ENCODE results near the gene CRELD2.

CRELD2 gene

DNA sequence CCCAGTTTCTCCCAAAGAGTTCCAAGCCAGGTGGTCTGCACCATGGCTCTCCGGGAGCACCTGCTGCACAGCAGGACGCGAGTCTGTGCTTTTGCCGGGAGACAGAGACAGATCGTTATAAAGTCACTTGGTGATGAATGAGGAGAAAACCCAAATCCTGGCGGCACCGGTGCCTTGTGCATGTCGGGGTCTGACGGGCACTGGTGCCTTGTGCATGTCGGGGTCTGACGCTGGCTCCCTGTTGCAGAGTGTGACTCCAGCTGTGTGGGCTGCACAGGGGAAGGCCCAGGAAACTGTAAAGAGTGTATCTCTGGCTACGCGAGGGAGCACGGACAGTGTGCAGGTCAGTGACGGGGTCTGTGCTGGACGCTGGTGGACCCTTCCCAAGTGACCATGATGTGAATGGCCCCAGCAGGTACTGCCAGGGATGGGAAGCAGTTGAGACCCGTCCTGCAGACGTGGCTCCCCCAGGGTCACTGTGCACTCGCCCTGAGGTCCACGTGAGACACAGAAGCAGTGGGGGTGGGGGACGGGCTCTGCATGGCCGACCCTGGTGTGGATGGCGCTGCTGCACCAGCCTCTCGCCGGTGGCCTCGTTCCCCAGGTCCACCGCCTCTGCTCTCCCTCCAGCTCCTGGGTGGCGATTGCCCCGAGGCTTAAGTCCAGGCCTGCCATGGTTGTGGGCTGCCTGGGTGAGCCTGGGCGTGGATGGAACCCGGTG, 5.8 kb downstream of the CRELD2 start:
- H3K9me3 ChIP-seq (replicated peaks in 1 of 2; ENCODE audit: control insufficient read depth in 2 of 2, insufficient read depth in 1 of 2, low read depth in 1 of 2, low read length in 2 of 2): peaks cover 0 to 3% of the 10 kb centered on the region in 2 donors
- H2AK5ac ChIP-seq (ENCODE audit: low read depth, low read length): peak overlapping the region; percentile 74
- no peak overlapping the region for H4K8ac ChIP-seq (ENCODE audit: low read depth, low read length)
- no peak overlapping the region for H3K27ac ChIP-seq (replicated peaks; ENCODE audit: low read length)
- H3K9ac ChIP-seq (ENCODE audit: low read depth, low read length, poor library complexity): no peak overlapping the region
- no peak overlapping the region for H2BK5ac ChIP-seq (ENCODE audit: low read length)
- H2BK120ac ChIP-seq (ENCODE audit: low read depth, low read length): no peak overlapping the region
- no peak overlapping the region for H2BK15ac ChIP-seq (ENCODE audit: low read length)
- H3K4ac ChIP-seq (ENCODE audit: low read length): no peak overlapping the region
- H3K4me3 ChIP-seq (ENCODE audit: low read length in 2 of 2): no peak overlapping the region
- H3K36me3 ChIP-seq (replicated peaks in 1 of 2; ENCODE audit: control insufficient read depth in 2 of 2, insufficient read depth in 2 of 2, low read length in 2 of 2): peaks cover 18% of the 10 kb centered on the region in 2 donors
- H4K91ac ChIP-seq (ENCODE audit: low read depth, low read length, poor library complexity): no peak overlapping the region
- H3K23ac ChIP-seq (ENCODE audit: low read depth, low read length, poor library complexity): no peak overlapping the region
- no peaks in the 10 kb centered on the region for H3K27me3 ChIP-seq (ENCODE audit: control insufficient read depth in 3 of 3, insufficient read depth in 3 of 3, low read depth in 1 of 3, low read length in 3 of 3)
- no peak overlapping the region for H2AFZ ChIP-seq (ENCODE audit: low read length)
- H3K18ac ChIP-seq (ENCODE audit: low read length): peak overlapping the region; percentile 22
- WGBS, 2 donors (ENCODE audit: extremely low coverage in 2 of 2, insufficient read length in 2 of 2, insufficient replicate concordance in 1 of 2): no CpG with 5 or more reads among the region's 31 CpGs
- no peak overlapping the region for H2BK12ac ChIP-seq (ENCODE audit: low read length)
- no peak overlapping the region for H3K4me2 ChIP-seq (ENCODE audit: insufficient read depth, low read length, poor library complexity, severe bottlenecking)
- peak overlapping the region; percentile 27 for H3K14ac ChIP-seq (ENCODE audit: low read length)
- peaks cover 3% of the 10 kb centered on the region for H3K79me1 ChIP-seq (ENCODE audit: low read depth, low read length)
- peaks cover 2 to 5% of the 10 kb centered on the region in 2 donors for H3K4me1 ChIP-seq (ENCODE audit: control insufficient read depth in 2 of 2, insufficient read depth in 1 of 2, low read depth in 1 of 2, low read length in 2 of 2)
- no peak for DNase-seq (ENCODE audit: low spot score)

GRCh38 chr22:49925525-49926128, 7.2 kb downstream of the CRELD2 start:
- Histone ChIP-seq H3K14ac (ENCODE audit: low read length) (no peak overlapping the region), H3K27me3 (ENCODE audit: control insufficient read depth in 3 of 3, insufficient read depth in 3 of 3, low read depth in 1 of 3, low read length in 3 of 3) (peaks cover 0 to 10% (median 10%) of the 10 kb centered on the region in 3 experiments), H3K4ac (ENCODE audit: low read length) (no peak overlapping the region), H2BK120ac (ENCODE audit: low read depth, low read length) (no peak overlapping the region), H3K9ac (ENCODE audit: low read depth, low read length, poor library complexity) (no peak overlapping the region), H2AFZ (ENCODE audit: low read length) (no peak overlapping the region), H2AK5ac (ENCODE audit: low read depth, low read length) (peak overlapping the region; percentile 24), H2BK5ac (ENCODE audit: low read length) (no peak overlapping the region), H2BK12ac (ENCODE audit: low read length) (peak overlapping the region; percentile 10), H3K23ac (ENCODE audit: low read depth, low read length, poor library complexity) (no peak overlapping the region), H3K4me3 (ENCODE audit: low read length in 2 of 2) (no peak overlapping the region), H3K18ac (ENCODE audit: low read length) (no peak overlapping the region), H2BK15ac (ENCODE audit: low read length) (no peak overlapping the region), H3K27ac (replicated peaks; ENCODE audit: low read length) (no peak overlapping the region), H3K9me3 (replicated peaks in 1 of 2; ENCODE audit: control insufficient read depth in 2 of 2, insufficient read depth in 1 of 2, low read depth in 1 of 2, low read length in 2 of 2) (peaks cover 0 to 3% of the 10 kb centered on the region in 2 donors), H3K36me3 (replicated peaks in 1 of 2; ENCODE audit: control insufficient read depth in 2 of 2, insufficient read depth in 2 of 2, low read length in 2 of 2) (peaks cover 12 to 14% of the 10 kb centered on the region in 2 donors), H4K8ac (ENCODE audit: low read depth, low read length) (no peak overlapping the region), H4K91ac (ENCODE audit: low read depth, low read length, poor library complexity) (no peak overlapping the region), H3K79me1 (ENCODE audit: low read depth, low read length) (peaks cover 3% of the 10 kb centered on the region), H3K4me1 (ENCODE audit: control insufficient read depth in 2 of 2, insufficient read depth in 1 of 2, low read depth in 1 of 2, low read length in 2 of 2) (peaks cover 3 to 5% of the 10 kb centered on the region in 2 donors), H3K4me2 (ENCODE audit: insufficient read depth, low read length, poor library complexity, severe bottlenecking) (no peak overlapping the region)
- no CpG with 5 or more reads among the region's 24 CpGs for WGBS, 2 donors (ENCODE audit: extremely low coverage in 2 of 2, insufficient read length in 2 of 2, insufficient replicate concordance in 1 of 2)
- no peak for DNase-seq (ENCODE audit: low spot score)

- Histone ChIP-seq H3K9me3 (replicated peaks in 1 of 2; ENCODE audit: control insufficient read depth in 2 of 2, insufficient read depth in 1 of 2, low read depth in 1 of 2, low read length in 2 of 2) (no peaks in the 10 kb centered on the region), H2BK5ac (ENCODE audit: low read length) (no peak overlapping the region), H3K18ac (ENCODE audit: low read length) (peak overlapping the region; percentile 12), H3K9ac (ENCODE audit: low read depth, low read length, poor library complexity) (peak overlapping the region; percentile 7), H3K4me3 (ENCODE audit: low read length in 2 of 2) (no peak overlapping the region), H3K27ac (replicated peaks; ENCODE audit: low read length) (peak overlapping the region; percentile 36), H2AK5ac (ENCODE audit: low read depth, low read length) (no peak overlapping the region), H3K4me1 (ENCODE audit: control insufficient read depth in 2 of 2, insufficient read depth in 1 of 2, low read depth in 1 of 2, low read length in 2 of 2) (peaks cover 3 to 5% of the 10 kb centered on the region in 2 donors), H4K8ac (ENCODE audit: low read depth, low read length) (no peak overlapping the region), H3K79me1 (ENCODE audit: low read depth, low read length) (peaks cover 3% of the 10 kb centered on the region), H3K27me3 (ENCODE audit: control insufficient read depth in 3 of 3, insufficient read depth in 3 of 3, low read depth in 1 of 3, low read length in 3 of 3) (peaks cover 0 to 12% (median 10%) of the 10 kb centered on the region in 3 experiments), H2BK120ac (ENCODE audit: low read depth, low read length) (no peak overlapping the region), H3K14ac (ENCODE audit: low read length) (no peak overlapping the region), H3K23ac (ENCODE audit: low read depth, low read length, poor library complexity) (no peak overlapping the region), H3K4me2 (ENCODE audit: insufficient read depth, low read length, poor library complexity, severe bottlenecking) (no peak overlapping the region), H2BK15ac (ENCODE audit: low read length) (no peak overlapping the region), H3K4ac (ENCODE audit: low read length) (no peak overlapping the region), H2BK12ac (ENCODE audit: low read length) (no peak overlapping the region), H4K91ac (ENCODE audit: low read depth, low read length, poor library complexity) (no peak overlapping the region), H2AFZ (ENCODE audit: low read length) (peak overlapping the region; percentile 95), H3K36me3 (replicated peaks in 1 of 2; ENCODE audit: control insufficient read depth in 2 of 2, insufficient read depth in 2 of 2, low read length in 2 of 2) (peaks cover 5 to 6% of the 10 kb centered on the region in 2 donors)
- DNase-seq (ENCODE audit: low spot score): no peak
- no CpG with 5 or more reads among the region's 18 CpGs for WGBS, 2 donors (ENCODE audit: extremely low coverage in 2 of 2, insufficient read length in 2 of 2, insufficient replicate concordance in 1 of 2)
Measured at GRCh38 chr22:49926916-49927315, 8.5 kb downstream of the CRELD2 start.

GRCh38 chr22:49927483-49928184, 9.2 kb downstream of the CRELD2 start:
- H4K8ac ChIP-seq (ENCODE audit: low read depth, low read length): peak overlapping the region; percentile 43
- peak overlapping the region; percentile 75 for H2AK5ac ChIP-seq (ENCODE audit: low read depth, low read length)
- H3K14ac ChIP-seq (ENCODE audit: low read length): no peak overlapping the region
- H3K36me3 ChIP-seq (replicated peaks in 1 of 2; ENCODE audit: control insufficient read depth in 2 of 2, insufficient read depth in 2 of 2, low read length in 2 of 2): peaks cover 5 to 6% of the 10 kb centered on the region in 2 donors
- peak overlapping the region; percentile 58 for H2BK12ac ChIP-seq (ENCODE audit: low read length)
- H3K4me2 ChIP-seq (ENCODE audit: insufficient read depth, low read length, poor library complexity, severe bottlenecking): no peak overlapping the region
- no CpG with 5 or more reads among the region's 26 CpGs for WGBS, 2 donors (ENCODE audit: extremely low coverage in 2 of 2, insufficient read length in 2 of 2, insufficient replicate concordance in 1 of 2)
- H2BK120ac ChIP-seq (ENCODE audit: low read depth, low read length): no peak overlapping the region
- H3K4me1 ChIP-seq (ENCODE audit: control insufficient read depth in 2 of 2, insufficient read depth in 1 of 2, low read depth in 1 of 2, low read length in 2 of 2): peaks cover 3 to 5% of the 10 kb centered on the region in 2 donors
- H3K27ac ChIP-seq (replicated peaks; ENCODE audit: low read length): no peak overlapping the region
- DNase-seq (ENCODE audit: low spot score): no peak
- H3K9ac ChIP-seq (ENCODE audit: low read depth, low read length, poor library complexity): no peak overlapping the region
- H2AFZ ChIP-seq (ENCODE audit: low read length): peak overlapping the region; percentile 95
- H3K9me3 ChIP-seq (replicated peaks in 1 of 2; ENCODE audit: control insufficient read depth in 2 of 2, insufficient read depth in 1 of 2, low read depth in 1 of 2, low read length in 2 of 2): no peaks in the 10 kb centered on the region
- peak overlapping the region; percentile 66 for H2BK5ac ChIP-seq (ENCODE audit: low read length)
- peaks cover 3% of the 10 kb centered on the region for H3K79me1 ChIP-seq (ENCODE audit: low read depth, low read length)
- peak overlapping the region; percentile 75 for H2BK15ac ChIP-seq (ENCODE audit: low read length)
- H3K18ac ChIP-seq (ENCODE audit: low read length): peak overlapping the region; percentile 80
- peak overlapping the region; percentile 3 for H4K91ac ChIP-seq (ENCODE audit: low read depth, low read length, poor library complexity)
- peak overlapping the region; percentile 80 for H3K23ac ChIP-seq (ENCODE audit: low read depth, low read length, poor library complexity)
- H3K4me3 ChIP-seq (ENCODE audit: low read length in 2 of 2): no peak overlapping the region
- peaks cover 0 to 12% (median 10%) of the 10 kb centered on the region in 3 experiments for H3K27me3 ChIP-seq (ENCODE audit: control insufficient read depth in 3 of 3, insufficient read depth in 3 of 3, low read depth in 1 of 3, low read length in 3 of 3)
- H3K4ac ChIP-seq (ENCODE audit: low read length): no peak overlapping the region
